ENCODE data around the gene MYF6.

Gene MYF6

DNA sequence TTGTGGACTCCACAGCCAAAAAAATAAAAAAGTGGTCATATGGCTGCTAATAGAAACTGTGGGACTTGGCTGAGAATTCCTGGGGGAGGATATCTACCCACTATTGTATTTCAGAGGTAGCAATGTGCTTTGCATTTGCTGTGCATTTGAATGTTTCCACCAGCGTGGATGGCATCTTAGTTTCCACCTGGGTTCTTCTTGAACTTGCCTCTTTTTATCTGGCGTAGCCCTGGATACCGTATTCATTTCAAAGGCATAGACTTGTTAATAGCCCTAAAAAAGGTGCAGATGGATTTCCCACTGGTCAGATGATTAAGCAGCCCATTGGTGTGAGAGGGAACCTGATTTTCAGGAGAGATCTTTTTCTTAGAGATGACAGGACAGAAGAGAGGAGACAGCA lies 7.4 kb downstream of the MYF6 start:
- no peak overlapping the region for H3K4me3 ChIP-seq (ENCODE audit: low read depth, low read length)
- DNase-seq (ENCODE audit: low read depth): no peak
- TF ChIP-seq CTCF (IDR thresholded peaks at IDR 0.05; ENCODE audit: low read depth, low read length, missing control alignments): no peak
- in situ Hi-C loops (cut with HindIII; ENCODE audit: low sequenced_read_pairs): no loop called here

DNA sequence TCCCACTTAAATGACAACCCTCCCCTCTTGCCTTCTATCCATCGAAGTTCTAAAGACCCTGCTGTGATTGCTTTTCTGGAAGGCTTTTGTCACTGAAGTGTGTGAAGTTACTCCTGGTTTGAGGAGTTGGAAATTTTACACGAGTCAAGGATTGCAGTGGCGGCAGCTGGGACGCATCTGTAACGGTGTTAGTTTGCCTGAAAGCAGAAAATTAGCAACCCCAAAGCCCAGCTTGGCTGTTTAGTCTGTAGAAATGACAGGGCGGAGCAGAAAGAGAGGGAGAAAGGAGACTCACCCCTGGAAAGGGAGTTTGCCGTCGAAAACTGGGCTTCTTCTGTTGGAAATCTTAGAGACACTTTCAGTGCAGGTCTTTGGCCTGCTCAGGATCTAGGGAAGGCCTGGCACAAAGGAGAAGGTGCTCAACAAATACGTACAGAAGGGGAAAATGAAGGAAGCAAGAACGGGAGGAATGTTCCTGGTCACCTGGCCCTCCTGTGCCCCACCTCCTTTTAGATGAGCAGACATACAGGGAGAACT lies 8.3 kb downstream of the MYF6 start:
- no peak for DNase-seq (ENCODE audit: low read depth)
- H3K4me3 ChIP-seq (ENCODE audit: low read depth, low read length): no peak overlapping the region
- no peak for TF ChIP-seq CTCF (IDR thresholded peaks at IDR 0.05; ENCODE audit: low read depth, low read length, missing control alignments)
- in situ Hi-C loops (cut with HindIII; ENCODE audit: low sequenced_read_pairs): no loop called here

- DNase-seq (ENCODE audit: low read depth): no peak
- TF ChIP-seq CTCF (IDR thresholded peaks at IDR 0.05; ENCODE audit: low read depth, low read length, missing control alignments): no peak
- no peak within 1 kb of the TSS for H3K4me3 ChIP-seq (ENCODE audit: low read depth, low read length)
- in situ Hi-C loops (cut with HindIII; ENCODE audit: low sequenced_read_pairs): no loop called here
Observed at GRCh38 chr12:80716696-80717469, 9.4 kb downstream of the MYF6 start, which contains the start of gene MYF5. MYF5 (plus strand) TSS chr12:80716912; CDS start chr12:80717064, 152 bp downstream.

- in situ Hi-C loops (cut with HindIII; ENCODE audit: low sequenced_read_pairs): no loop called here
- no peak for DNase-seq (ENCODE audit: low read depth)
Observed at GRCh38 chr12:80717856-80718255, 10.4 kb downstream of the MYF6 start.

GRCh38 chr12:80720516-80720915 lies 13.1 kb downstream of the MYF6 start:
- no peak for TF ChIP-seq CTCF (IDR thresholded peaks at IDR 0.05; ENCODE audit: low read depth, low read length, missing control alignments)
- DNase-seq (ENCODE audit: low read depth): no peak
- no peak overlapping the region for H3K4me3 ChIP-seq (ENCODE audit: low read depth, low read length)
- in situ Hi-C loops (cut with HindIII; ENCODE audit: low sequenced_read_pairs): no loop called here

More at GRCh38 chr12:80717856-80718255, 10.4 kb downstream of the MYF6 start:
- no peak overlapping the region for H3K4me3 ChIP-seq (ENCODE audit: low read depth, low read length)
- no peak for TF ChIP-seq CTCF (IDR thresholded peaks at IDR 0.05; ENCODE audit: low read depth, low read length, missing control alignments)

- TF ChIP-seq CTCF (IDR thresholded peaks at IDR 0.05; ENCODE audit: low read depth, low read length, missing control alignments): no peak
- in situ Hi-C loops (cut with HindIII; ENCODE audit: low sequenced_read_pairs): no loop called here
- DNase-seq (ENCODE audit: low read depth): no peak
- no peak overlapping the region for H3K4me3 ChIP-seq (ENCODE audit: low read depth, low read length)
Observed at GRCh38 chr12:80721326-80721725, 13.9 kb downstream of the MYF6 start.
